Right ventricle myocardium superior (tissue), 1 donor: ENCODE data around the gene IRX4. TPM values are rescaled to one million over a fixed set of nuclear protein-coding genes. Genes with fewer than 3 reads are reported as not detected.

Experiments
- ATAC-seq: fragments of 200-7000 bp; cut with Tn5 transposase; one replicate; pipeline ENCODE4 v1.9.1; 2020; ENCODE audit warnings: mild to moderate bottlenecking; ENCODE audit not compliant: poor library complexity
- DNase-seq: peaks from one replicate; pipeline ENCODE4 v3.0.0-alpha.2; 2020
- intact Hi-C: fragments of 100-400 bp; cut with DNase I; formaldehyde crosslinking; loops from one replicate; pipeline ENCODE4 v1.11.2; 2022
- total RNA-seq: library from RNA; stranded (reverse); fragmentation: NEBNext Ultra II Directional; extraction: Animal tissue kit (Norgen Biotek cat#: 25700); gene quantifications from one replicate; pipeline ENCODE4 v1.2.1, GENCODE V29; 2021
- donor health status: DM: no; HTN: yes; CAD: no; lungs with severe emphysema.

IRX4 gene
- total RNA-seq, 1 donor from 2014 or later, result 15.8 TPM

GRCh38 chr5:1834022-1834551, 48.6 kb downstream of the IRX4 start:
- intact Hi-C loops, result no loop called here
- DNase-seq, result peak; percentile 43
- ATAC-seq, result no peak

GRCh38 chr5:1833264-1834021, 49.3 kb downstream of the IRX4 start:
- intact Hi-C loops, result no loop called here
- peak; percentile 19 for DNase-seq
- no peak for ATAC-seq

GRCh38 chr5:1832511-1833250, 50.0 kb downstream of the IRX4 start:
- intact Hi-C loops, result no loop called here
- peak; percentile 48 for ATAC-seq
- DNase-seq, result peak; percentile 45

GRCh38 chr5:1831677-1832313, 50.9 kb downstream of the IRX4 start:
- intact Hi-C loops, result no loop called here

GRCh38 chr5:1831257-1831656, 51.5 kb downstream of the IRX4 start:
- ATAC-seq (no peak), DNase-seq (no peak)
- intact Hi-C loops, result no loop called here

More at GRCh38 chr5:1831677-1832313, 50.9 kb downstream of the IRX4 start:
- no peak for ATAC-seq
- peak; percentile 26 for DNase-seq

- no peak for ATAC-seq
- intact Hi-C loops, result no loop called here
Measured at GRCh38 chr5:1830571-1831228, 52.0 kb downstream of the IRX4 start.

GRCh38 chr5:1827886-1828397, 54.8 kb downstream of the IRX4 start:
- no peak for DNase-seq
- intact Hi-C loops, result no loop called here
- ATAC-seq, result peak; percentile 12

More at GRCh38 chr5:1830571-1831228, 52.0 kb downstream of the IRX4 start:
- DNase-seq, result no peak

Other genes starting within 250 kb of the IRX4 start
- gene MRPL36, start 83.1 kb downstream of the IRX4 start, total RNA-seq, result 65.5 TPM
- gene NDUFS6, start 81.5 kb downstream of the IRX4 start, total RNA-seq, result 126 TPM